BLaER1 treated with 17β-estradiol and CSF1 and Interleukin-3, amounts not matched to agents 10 nM and 100 nM (cell line): ENCODE data around the gene GSTK1.

Experiments
- H3K27ac ChIP-seq, 11 experiments: shearing (Covaris generic); formaldehyde crosslinking; 2 replicates each; pipeline ENCODE4 v1.8.1; 2022
- H3K27me3 ChIP-seq, 11 experiments: shearing (Covaris generic); formaldehyde crosslinking; 2 replicates each; pipeline ENCODE4 v1.8.1; 2022
- H3K36me3 ChIP-seq, 11 experiments: shearing (Covaris generic); formaldehyde crosslinking; 2 replicates each; pipeline ENCODE4 v1.8.1; 2022
- H3K4me1 ChIP-seq, 10 experiments: shearing (Covaris generic); formaldehyde crosslinking; 2 replicates each; pipeline ENCODE4 v1.8.1; 2022
- H3K4me2 ChIP-seq, 11 experiments: shearing (Covaris generic); formaldehyde crosslinking; 2 replicates each; pipeline ENCODE4 v1.8.1; 2022
- H3K4me3 ChIP-seq, 10 experiments: shearing (Covaris generic); formaldehyde crosslinking; 2 replicates each; pipeline ENCODE4 v1.8.1; 2022
- H3K9ac ChIP-seq, 11 experiments: shearing (Covaris generic); formaldehyde crosslinking; 2 replicates each; pipeline ENCODE4 v1.8.1; 2022
- H3K9me3 ChIP-seq, 11 experiments: shearing (Covaris generic); formaldehyde crosslinking; replicated peaks in 1 of 11; 2 replicates each; pipeline ENCODE4 v1.8.1; 2022
- H4K20me1 ChIP-seq, 11 experiments: shearing (Covaris generic); formaldehyde crosslinking; 2 replicates each; pipeline ENCODE4 v1.8.1; 2022
- Cebpa-rat ChIP-seq, 11 experiments: shearing (Covaris generic); IDR thresholded peaks; 2 replicates each; pipeline ENCODE4 v1.8.1; 2022

Gene GSTK1

GRCh38 chr7:143282124-143282523 is 18.9 kb downstream of the GSTK1 start:
- Histone ChIP-seq H3K9ac (no peak overlapping the region), H3K4me1 (peaks cover 0 to 25% (median 7%) of the 10 kb centered on the region in 10 experiments; a peak in 12 of 20 replicates), H3K4me3 (no peak overlapping the region), H3K27me3 (no peaks in the 10 kb centered on the region), H3K36me3 (no peaks in the 10 kb centered on the region), H3K27ac (no peak overlapping the region), H3K4me2 (no peak overlapping the region), H4K20me1 (no peaks in the 10 kb centered on the region), H3K9me3 (peaks cover 0 to 8% (median 0%) of the 10 kb centered on the region in 11 experiments; a peak in 9 of 22 replicates)
- TF ChIP-seq Cebpa-rat (IDR thresholded peaks at IDR 0.05), result no peak

GRCh38 chr7:143283381-143283780 is 20.1 kb downstream of the GSTK1 start:
- no peaks in the 10 kb centered on the region for H3K27me3 ChIP-seq
- TF ChIP-seq Cebpa-rat (IDR thresholded peaks at IDR 0.05), result no peak
- H3K4me1 ChIP-seq, result peaks cover 0 to 31% (median 13%) of the 10 kb centered on the region in 10 experiments; a peak in 14 of 20 replicates
- H3K9me3 ChIP-seq, result peaks cover 0 to 15% (median 0%) of the 10 kb centered on the region in 11 experiments; a peak in 11 of 22 replicates
- no peak overlapping the region for H3K4me3 ChIP-seq
- H3K4me2 ChIP-seq, result peak overlapping the region in 5 of 11 experiments; percentile 1 to 36 (median 22); a peak in 5 of 22 replicates
- no peaks in the 10 kb centered on the region for H4K20me1 ChIP-seq
- H3K27ac ChIP-seq, result no peak overlapping the region
- H3K36me3 ChIP-seq, result no peaks in the 10 kb centered on the region
- no peak overlapping the region for H3K9ac ChIP-seq

GRCh38 chr7:143284591-143285469 is 21.6 kb downstream of the GSTK1 start, which contains the start of gene TMEM139:
Gene TMEM139 (plus strand): TSS chr7:143284958. CDS start chr7:143285958, 1,000 bp downstream.
- TF ChIP-seq Cebpa-rat (IDR thresholded peaks at IDR 0.05), result no peak
- no peak within 1 kb of the TSS for H3K4me3 ChIP-seq
- H3K36me3 ChIP-seq, result peaks cover 0 to 4% (median 0%) of the 10 kb centered on the region in 11 experiments; a peak in 5 of 22 replicates
- H4K20me1 ChIP-seq, result peaks cover 0 to 12% (median 5%) of the 10 kb centered on the region in 11 experiments; a peak in 15 of 22 replicates
- H3K27ac ChIP-seq, result no peak within 1 kb of the TSS
- peaks cover 6 to 29% (median 19%) of the 10 kb centered on the region in 10 experiments for H3K4me1 ChIP-seq
- H3K9me3 ChIP-seq, result peaks cover 0 to 15% (median 0%) of the 10 kb centered on the region in 11 experiments; a peak in 11 of 22 replicates
- peak within 1 kb of the TSS in 6 of 11 experiments; percentile 0 to 36 (median 16); a peak in 6 of 22 replicates for H3K4me2 ChIP-seq
- no peaks in the 10 kb centered on the region for H3K27me3 ChIP-seq
- no peak within 1 kb of the TSS for H3K9ac ChIP-seq

- Histone ChIP-seq H4K20me1 (peaks cover 0 to 18% (median 11%) of the 10 kb centered on the region in 11 experiments; a peak in 18 of 22 replicates), H3K27me3 (no peaks in the 10 kb centered on the region), H3K4me2 (no peak overlapping the region), H3K4me1 (peaks cover 12 to 29% (median 25%) of the 10 kb centered on the region in 10 experiments), H3K27ac (no peak overlapping the region), H3K36me3 (peaks cover 0 to 10% (median 6%) of the 10 kb centered on the region in 11 experiments; a peak in 14 of 22 replicates), H3K9ac (no peak overlapping the region), H3K4me3 (no peak overlapping the region), H3K9me3 (peaks cover 0 to 15% (median 0%) of the 10 kb centered on the region in 11 experiments; a peak in 11 of 22 replicates)
- no peak for TF ChIP-seq Cebpa-rat (IDR thresholded peaks at IDR 0.05)
Observed at GRCh38 chr7:143285470-143285778, 22.2 kb downstream of the GSTK1 start.

GRCh38 chr7:143285806-143286521 is 22.7 kb downstream of the GSTK1 start:
- H3K36me3 ChIP-seq, result peaks cover 0 to 16% (median 11%) of the 10 kb centered on the region in 11 experiments; a peak in 14 of 22 replicates
- no peak overlapping the region for H3K4me3 ChIP-seq
- H3K9ac ChIP-seq, result no peak overlapping the region
- no peak overlapping the region for H3K27ac ChIP-seq
- H3K9me3 ChIP-seq, result peaks cover 0 to 15% (median 0%) of the 10 kb centered on the region in 11 experiments; a peak in 11 of 22 replicates
- peaks cover 0 to 24% (median 16%) of the 10 kb centered on the region in 11 experiments; a peak in 19 of 22 replicates for H4K20me1 ChIP-seq
- TF ChIP-seq Cebpa-rat (IDR thresholded peaks at IDR 0.05), result no peak
- no peaks in the 10 kb centered on the region for H3K27me3 ChIP-seq
- peaks cover 17 to 31% (median 29%) of the 10 kb centered on the region in 10 experiments for H3K4me1 ChIP-seq
- no peak overlapping the region for H3K4me2 ChIP-seq

- Histone ChIP-seq H3K27me3 (no peaks in the 10 kb centered on the region), H3K27ac (no peak overlapping the region), H3K4me1 (peaks cover 19 to 36% (median 32%) of the 10 kb centered on the region in 10 experiments), H3K9ac (no peak overlapping the region), H3K4me2 (no peak overlapping the region), H4K20me1 (peaks cover 0 to 29% (median 21%) of the 10 kb centered on the region in 11 experiments; a peak in 19 of 22 replicates), H3K36me3 (peaks cover 3 to 21% (median 16%) of the 10 kb centered on the region in 11 experiments; a peak in 21 of 22 replicates), H3K9me3 (peaks cover 0 to 15% (median 0%) of the 10 kb centered on the region in 11 experiments; a peak in 11 of 22 replicates), H3K4me3 (no peak overlapping the region)
- TF ChIP-seq Cebpa-rat (IDR thresholded peaks at IDR 0.05), result no peak
Observed at GRCh38 chr7:143286522-143286890, 23.3 kb downstream of the GSTK1 start.

- H3K9me3 ChIP-seq, result peaks cover 0 to 15% (median 0%) of the 10 kb centered on the region in 11 experiments; a peak in 11 of 22 replicates
- H3K4me1 ChIP-seq, result peaks cover 19 to 46% (median 34%) of the 10 kb centered on the region in 10 experiments
- peak overlapping the region in 10 of 11 experiments; percentile 24 to 98 (median 92); a peak in 17 of 22 replicates for H3K27ac ChIP-seq
- no peaks in the 10 kb centered on the region for H3K27me3 ChIP-seq
- TF ChIP-seq Cebpa-rat (IDR thresholded peaks at IDR 0.05), result no peak
- H3K4me3 ChIP-seq, result peak overlapping the region in 9 of 10 experiments; percentile 86 to 99 (median 91); a peak in 13 of 20 replicates
- H3K36me3 ChIP-seq, result peaks cover 12 to 30% (median 26%) of the 10 kb centered on the region in 11 experiments
- H3K9ac ChIP-seq, result peak overlapping the region in 7 of 11 experiments; percentile 7 to 58 (median 44); a peak in 8 of 22 replicates
- H4K20me1 ChIP-seq, result peaks cover 0 to 38% (median 29%) of the 10 kb centered on the region in 11 experiments; a peak in 19 of 22 replicates
- peak overlapping the region; percentile 10 to 79 (median 56); a peak in 19 of 22 replicates for H3K4me2 ChIP-seq
Observed at GRCh38 chr7:143287339-143287934, 24.2 kb downstream of the GSTK1 start.
